Activated CD8-positive, alpha-beta memory T cell treated with anti-CD3 and anti-CD28 coated beads, Interleukin-2, amount 50 U/mL, for 48 hours (primary cell): ENCODE results near the gene GATA5.

Experiments used
- DNase-seq: peaks from one replicate; pipeline ENCODE4 v3.0.0-alpha.2; 2020

Gene GATA5

DNA sequence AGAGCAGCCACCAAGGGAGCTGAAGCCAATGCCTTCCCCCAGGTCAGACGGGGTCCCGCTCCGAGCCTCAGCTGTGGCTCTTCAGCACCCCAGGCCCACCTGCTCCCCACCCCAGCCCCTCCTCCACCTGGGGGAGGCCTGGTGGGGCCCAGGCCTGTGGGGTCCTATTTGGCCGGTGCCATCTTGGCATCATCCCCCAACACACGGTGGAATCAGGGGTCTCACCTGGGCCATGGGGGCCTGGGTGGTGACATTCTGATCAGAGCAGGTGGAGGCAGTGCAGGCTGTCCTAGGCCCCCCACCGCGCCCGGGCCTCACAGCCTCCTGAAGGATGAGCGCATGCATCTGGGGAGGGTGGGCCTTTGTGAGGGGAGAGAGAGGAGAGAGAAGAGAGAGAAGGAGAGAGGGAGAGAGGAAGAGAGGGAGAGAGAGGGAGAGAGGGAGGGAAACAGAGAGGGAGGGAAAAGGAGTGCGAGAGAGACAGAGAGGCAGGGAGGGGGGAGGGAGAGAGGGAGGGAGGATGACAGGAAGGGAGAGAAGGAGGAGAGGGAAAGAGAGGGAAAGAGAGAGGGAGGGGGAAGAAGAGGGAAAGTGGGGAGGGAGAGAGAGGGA, 24.5 kb downstream of the GATA5 start:
- no peak for DNase-seq

DNA sequence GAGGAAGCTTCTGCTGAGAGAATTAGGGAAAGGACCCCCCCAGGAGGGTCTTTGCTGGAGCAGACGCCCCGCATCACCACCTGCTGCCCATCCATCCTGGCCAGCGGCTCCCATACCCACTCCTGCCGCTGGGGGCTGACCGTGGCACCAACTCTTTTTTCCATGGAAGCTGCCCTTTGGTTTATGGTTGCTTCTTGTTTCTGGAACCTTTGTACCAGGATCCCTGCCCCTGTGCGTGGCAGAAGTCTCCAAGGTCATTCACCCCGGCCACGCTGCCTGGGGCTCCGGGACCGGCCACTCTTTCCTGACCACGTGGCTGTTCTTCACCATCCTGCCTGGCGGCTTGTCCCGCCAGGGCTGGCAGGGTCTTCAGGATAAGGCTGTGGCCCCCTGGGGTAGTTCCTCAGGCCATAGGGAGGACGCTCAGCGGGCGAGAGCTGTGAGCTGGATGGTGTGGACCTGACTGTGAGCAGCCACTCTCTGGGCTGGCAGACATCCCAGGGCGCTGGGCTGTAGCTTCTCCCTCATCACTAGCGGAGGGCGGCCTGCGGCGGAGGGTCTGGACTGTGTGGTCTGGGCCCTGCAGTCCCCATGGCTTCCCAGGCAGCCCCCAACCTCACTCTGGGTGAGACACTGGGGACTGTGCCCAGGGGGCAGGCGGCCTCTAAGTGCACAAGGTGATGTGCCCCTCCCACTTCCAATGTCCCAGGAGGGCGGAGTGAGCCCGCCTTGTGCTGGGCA, 25.7 kb downstream of the GATA5 start:
- DNase-seq: no peak

DNA sequence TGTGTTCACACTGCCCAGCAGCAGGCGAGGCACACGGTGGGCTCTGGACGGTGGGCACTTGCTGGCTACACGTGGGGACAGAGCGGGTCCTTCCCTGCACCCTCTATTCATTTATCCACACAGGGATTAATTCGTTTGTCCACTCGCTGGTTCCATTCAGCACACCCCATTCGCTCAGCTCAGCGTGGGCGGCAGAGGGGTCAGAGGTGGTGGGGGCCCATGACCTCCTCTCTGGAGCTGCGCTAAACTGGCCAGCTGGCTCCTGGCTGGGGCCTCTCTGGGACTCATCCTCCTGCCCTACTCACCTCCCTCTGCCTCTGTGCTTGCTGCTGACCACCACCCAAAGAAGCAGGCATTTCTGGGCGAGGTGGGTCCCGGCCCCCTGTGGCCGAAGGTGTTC, 27.0 kb downstream of the GATA5 start:
- DNase-seq: no peak

DNA sequence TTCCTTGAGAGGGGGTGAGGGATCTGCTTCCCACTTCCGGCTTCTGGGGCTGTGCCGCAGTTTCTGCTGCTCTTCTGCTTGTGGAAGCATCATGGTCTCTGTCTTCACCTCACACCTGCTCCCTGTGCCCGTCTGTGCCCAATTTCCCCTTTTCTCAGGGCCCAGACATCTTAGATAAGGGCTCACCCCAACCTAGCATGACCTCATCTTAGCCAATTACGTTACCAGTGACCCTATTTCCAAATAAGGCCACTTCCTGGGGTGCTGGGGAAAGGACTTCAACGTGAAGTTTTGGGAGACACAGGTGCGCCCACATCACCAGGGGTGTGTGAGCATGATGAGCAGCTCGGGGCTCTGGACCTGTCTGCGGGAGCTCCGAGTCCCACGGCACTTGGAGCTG, 27.8 kb downstream of the GATA5 start:
- no peak for DNase-seq

DNA sequence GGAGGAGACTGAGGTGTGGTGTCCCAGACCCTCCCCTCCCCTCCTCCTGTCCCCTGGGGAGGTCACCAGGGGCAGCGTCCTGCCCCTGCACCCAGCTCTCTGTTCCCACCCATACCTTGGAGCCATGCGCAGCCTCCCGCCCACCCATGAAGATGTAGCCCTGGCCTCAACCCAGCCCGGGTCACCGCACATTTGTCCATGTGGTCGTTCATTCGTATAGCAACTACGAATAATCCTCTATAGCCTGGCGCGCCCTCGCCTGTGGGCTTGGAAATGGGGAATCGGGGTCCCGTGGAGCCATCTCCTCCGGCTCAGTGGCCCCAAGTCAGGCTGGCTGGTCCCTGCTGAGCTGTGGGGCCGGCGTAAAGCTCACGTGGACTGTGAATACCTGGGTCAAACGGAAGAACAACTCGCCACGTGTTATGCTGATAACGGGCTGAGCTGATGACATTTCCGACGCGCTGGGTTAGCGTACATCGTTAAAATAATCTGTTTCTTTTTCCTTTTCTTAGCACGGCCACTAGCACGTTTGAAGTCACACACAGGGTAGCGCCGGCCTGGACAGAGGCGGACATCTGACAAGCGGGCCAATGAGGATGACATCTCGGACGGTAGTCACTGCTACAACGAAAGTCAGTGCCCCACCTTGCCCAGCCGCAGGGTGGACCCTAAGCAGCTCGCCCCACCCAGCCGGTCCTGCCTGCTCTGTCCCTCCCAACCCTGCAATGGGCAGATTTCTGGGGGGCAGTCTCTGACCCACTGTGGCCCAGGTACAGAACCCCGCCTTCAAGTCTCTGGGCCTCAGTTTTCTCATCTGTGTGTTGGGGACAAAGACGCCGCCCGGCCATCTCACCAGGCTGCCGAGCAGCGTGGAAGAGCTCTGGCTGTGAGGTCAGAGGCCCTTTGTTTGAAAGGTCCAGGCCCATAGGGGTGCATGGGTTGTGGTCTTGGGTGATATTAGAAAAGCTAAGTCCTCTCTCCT, 28.6 kb downstream of the GATA5 start:
- DNase-seq: no peak

DNA sequence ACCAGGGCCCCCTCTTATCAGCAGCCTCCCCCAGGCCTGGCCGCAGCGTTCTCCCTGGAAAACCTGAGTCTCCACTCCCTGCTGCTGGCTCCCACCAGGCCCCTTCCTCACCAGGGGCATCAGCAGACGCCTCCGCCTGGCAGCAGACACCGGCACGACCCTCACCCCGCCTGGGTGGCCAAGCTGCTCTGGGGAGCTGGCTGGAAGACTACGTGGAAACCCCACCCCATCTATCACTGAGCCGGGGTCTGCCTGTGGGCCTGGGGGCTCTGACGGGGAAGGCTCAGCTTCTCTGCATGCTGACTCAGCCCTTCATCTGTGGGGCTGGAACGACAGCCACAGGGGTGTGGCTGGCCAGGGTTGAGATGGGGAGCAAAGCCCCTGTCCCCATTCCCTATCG, 29.3 kb downstream of the GATA5 start:
- no peak for DNase-seq

DNA sequence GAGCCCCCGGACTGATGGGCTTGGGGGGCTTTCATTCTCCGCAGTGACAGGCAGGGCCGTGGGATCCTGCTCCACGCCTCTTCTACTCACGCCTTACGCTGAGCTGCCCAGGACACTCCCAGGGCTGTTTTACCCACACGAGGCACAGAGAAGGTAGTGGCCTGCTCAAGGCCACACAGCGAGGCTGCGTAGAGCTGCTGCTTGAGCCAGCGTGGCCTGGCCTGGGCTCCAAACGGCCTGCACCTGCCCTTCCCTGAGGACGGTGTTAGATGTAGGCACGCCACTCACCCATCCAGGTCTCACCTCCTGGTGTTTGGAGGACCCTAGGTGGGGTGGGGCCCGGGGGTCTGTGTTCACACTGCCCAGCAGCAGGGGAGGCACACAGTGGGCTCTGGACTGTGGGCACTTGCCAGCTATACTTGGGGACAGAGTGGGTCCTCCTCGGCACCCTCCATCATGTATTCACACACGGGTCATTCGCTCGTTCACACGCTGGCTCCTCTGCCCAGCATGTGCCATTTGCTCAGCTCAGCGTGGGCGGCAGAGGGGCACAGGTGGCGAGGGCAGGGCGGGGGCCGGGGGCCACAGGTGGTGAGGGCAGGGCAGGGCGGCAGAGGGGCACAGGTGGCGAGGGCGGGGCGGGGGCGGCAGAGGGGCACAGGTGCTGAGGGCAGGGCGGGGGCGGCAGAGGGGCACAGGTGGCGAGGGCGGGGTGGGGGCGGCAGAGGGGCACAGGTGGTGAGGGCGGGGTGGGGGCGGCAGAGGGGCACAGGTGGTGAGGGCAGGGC, 30.0 kb downstream of the GATA5 start:
- no peak for DNase-seq

DNA sequence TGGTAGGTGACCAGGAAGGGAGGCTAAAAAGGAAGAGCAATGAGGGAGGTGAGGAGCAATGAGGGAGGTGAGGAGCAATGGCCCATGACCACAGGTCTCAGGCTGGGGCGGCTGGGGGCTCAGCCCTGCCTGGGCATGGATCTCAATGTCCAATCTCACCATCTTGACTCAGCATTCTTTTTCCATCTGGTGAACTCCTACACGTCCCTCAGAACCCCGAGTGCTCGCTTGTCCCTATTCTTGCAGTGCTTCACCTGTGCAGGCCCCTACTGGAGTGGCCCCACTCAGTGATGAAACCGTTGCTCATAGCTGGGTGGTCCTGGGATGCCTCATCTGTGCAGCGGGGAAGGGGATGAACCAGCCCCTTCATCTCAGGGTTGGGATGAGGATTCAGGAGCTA, 31.5 kb downstream of the GATA5 start:
- no peak for DNase-seq

DNA sequence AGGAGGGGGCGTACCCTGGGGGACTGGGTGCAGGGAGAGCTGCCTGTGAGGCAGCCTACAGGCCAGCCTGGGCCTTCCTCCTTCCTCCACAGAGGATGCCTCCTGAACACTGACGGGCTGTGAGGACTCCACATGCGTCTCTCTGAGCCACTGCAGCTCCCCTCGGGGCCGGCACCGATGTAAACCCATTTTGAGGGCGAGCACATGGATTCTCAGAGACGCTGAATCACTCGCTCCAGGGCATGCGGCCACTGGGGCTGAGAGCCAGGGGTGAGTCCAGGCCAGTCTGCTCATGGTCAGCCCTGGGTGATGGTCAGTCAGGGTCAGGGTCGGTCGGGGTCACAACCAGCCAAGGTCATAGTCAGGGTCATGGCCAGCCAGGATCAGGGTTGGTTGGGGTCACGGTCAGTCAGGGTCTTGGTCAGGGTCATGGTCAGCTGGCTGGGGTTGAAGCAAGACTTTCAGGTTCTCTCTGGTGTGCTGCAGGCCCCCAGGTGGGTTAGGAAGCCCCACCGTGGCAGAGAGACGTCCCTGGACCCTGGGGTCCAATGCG, 33.7 kb downstream of the GATA5 start:
- DNase-seq: no peak

DNA sequence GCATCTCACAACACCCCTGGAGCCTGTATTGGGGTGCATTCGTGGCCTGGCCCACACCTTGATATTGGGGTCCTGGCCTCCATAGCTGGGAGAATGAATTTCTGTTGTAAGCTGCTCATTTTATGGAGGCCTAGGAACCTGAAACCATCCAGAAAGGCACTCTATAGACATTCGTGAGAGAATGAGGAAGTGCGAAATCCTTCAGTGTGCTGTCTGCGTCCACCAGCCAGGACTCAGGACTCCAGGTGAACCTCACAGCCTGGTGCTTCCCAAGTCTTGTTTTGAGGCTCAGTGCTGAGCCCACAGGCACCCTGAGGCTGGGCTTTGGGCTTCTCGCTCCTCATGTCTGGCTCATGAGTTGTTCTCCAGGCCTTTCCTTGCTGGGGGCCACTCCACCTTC, 36.6 kb downstream of the GATA5 start:
- DNase-seq: no peak

DNA sequence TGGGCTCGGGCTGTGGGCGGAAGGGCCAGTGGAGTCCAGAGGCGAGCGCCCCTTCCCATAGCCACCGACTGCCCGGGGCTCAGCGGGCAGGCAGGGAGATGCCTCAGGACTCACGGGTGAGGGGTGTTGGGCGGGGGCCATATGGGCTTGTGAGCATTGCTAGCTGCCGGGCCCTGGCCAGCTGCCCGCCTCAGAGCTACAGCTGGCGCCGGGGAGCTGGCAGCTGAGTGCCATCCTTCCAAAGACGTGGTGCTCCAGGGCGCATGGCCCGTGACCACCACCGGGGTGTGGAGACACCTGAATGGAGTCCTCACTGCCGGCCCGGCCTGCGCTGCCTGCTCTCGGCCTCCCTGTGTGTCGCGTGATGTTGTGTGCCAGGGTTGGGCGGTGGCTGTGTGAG, 37.9 kb downstream of the GATA5 start:
- no peak for DNase-seq

DNA sequence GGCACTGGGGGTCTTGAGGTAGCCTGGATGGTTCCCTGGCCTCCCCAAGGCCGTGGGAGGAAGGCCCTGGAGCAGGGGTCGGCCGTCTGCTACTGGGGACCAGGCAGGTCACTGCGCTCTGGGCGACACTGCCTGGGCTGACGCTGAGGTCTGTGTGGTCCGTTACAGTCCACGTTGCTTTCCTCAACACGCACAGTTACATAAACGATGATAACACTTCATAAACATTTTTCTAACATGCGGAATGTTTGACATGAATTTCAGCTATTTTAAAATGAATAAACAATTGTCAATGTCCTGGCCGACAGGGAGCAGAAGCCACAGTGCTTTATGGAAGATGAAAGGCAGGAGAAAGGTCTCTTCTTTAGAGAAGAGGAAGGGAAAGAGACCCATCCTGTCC, 38.3 kb downstream of the GATA5 start:
- DNase-seq: no peak

DNA sequence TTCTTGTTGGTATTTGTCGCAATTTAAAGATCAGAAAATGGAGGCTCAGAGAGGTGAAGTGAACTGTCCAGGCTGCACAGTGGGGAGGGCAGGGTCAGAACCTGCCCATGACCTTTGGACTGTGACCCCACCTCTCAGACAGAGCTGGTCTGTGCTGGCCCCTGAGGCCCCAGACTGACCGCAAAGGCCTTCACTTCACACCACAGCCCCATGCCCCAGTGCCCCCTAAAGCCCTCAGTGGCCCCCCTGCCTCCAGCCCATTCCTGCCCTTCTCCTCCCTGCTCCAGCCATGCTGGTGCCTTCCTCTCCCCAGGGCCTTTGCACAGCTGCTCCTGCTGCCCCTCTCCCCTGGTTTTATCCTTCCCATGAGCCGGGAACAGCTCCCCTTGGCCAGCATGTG, 39.1 kb downstream of the GATA5 start:
- DNase-seq: no peak

DNA sequence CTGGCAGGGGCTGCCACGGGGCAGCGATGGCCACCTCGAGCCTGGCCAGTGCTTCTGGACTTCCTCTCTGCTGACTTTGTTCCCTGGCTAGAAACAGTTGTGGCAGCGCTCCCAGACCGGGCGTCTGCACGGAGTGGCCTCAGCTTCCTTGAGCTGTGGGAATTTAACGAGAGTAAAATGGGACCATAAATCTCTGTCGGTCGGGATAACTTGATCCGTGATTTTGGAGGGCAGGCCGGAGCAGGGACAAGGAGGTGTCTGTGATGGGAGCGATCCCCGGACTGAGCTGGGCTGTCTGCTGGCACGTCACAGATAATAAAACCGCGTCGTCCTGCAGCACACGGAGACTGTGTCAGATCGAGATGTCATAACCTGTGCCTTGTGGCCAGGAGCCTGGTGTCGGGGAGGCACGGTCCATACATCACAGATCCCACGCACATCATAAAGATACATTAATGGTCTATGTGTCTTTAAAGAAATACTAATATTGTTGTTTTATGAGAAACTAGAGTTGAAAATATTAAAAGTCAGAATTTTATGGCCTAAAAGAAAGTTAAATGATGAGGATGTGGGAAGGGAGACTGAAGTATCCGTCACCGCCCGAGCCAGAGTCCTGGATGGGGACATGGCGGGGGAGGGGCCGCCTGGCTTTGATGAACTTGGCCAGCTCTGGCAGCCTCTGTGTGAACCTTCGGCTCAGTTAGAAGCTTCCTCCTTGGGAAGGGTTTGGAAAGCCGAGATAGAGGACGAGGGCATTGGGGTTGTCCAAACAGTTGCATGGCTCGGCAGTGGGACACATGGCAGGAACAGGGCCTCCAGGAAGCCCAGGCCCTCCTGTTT, 41.9 kb downstream of the GATA5 start:
- DNase-seq: no peak

DNA sequence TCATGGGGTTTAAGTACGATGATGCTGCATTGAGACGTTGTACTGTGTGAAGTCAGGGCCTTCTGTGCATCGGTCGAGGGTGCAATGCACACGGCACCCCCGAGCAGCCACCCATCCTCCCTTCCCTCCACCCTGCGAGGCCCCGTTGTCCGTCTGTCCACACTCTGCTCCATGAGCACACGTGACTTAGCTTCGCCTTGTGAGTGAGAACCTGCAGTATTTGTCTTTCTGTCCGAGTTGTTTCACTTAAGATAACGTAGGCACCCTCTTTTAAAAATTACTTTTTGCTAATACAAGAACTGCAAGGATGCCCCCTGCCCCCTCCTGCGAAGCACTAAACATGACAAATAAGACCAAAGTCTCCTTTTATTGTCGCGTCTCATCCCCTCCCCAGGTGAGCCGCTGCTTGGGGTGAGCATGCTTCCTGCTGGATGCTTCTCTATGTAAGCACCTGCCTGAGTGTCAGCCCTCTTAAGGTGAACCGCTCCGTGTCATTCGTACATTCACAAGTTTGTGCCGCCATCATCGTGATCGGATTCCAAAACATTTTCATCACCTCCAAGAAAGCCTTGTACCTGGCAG, 44.8 kb downstream of the GATA5 start:
- no peak for DNase-seq

DNA sequence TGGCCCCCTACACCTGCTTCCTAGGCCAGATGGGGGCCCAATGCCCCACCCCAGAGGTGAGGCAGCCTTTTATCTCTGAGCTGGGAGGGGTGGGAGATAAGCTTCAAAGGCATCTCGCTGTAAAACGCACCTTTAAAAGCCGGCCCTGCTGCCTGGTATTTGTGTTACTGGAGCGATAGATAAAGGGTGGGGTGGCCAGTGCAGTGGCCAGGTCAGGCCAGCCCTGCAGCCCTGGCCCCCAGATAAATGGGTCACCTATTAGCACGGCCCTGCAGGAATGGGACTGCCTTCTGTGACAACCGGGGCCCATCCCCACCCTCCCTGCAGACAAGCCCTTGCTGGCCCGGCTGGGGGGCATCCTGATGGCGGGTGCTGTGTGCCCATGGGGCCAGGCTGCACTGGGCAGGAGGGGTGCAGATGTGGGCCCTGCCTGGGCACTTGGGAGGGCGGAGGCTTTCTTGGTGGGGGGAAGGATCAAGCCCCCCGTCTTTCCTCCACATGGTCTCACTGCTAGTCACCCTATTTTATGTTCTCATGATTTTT, 45.4 kb downstream of the GATA5 start:
- DNase-seq: no peak

DNA sequence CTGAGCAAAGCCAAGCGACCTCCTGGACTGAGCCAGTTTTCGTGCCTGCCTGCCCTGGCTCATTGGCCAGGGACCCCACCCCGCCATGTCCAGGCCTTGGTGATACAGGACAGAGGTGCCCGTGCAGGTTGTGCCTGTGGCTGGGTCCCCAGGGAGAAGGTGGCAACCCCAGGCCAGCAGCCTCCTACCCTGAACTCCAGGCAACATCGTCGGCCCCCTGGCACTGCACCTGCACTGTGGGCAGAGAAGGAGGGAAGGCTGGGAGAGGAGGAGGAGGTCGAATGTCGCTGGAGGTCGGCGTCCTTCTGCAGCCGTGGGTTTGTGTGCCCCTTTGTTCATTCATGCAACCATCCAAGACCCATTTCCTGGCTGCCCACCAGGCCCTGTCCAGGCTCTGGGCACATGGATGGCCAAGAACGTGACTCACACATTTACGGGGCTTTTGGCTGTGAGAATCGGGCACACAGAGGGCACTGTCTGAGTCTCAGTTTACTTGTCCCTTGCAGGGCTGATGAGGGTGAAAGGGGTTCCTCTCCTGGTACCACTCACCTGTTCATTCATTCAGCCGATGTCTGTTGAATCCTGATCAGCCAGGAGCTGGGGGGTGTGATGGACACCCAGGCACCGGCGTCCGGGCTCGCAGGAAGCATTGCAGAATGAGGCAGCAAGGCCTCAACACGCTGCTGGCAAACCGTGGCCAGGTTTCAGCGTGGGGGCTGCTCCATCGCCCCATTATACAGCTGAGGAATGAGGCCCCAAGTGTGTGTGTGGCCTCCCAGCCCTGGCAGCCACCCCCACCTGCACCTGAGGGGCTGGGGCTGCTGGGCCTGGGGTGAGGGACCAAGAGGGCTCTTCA, 46.1 kb downstream of the GATA5 start:
- no peak for DNase-seq

DNA sequence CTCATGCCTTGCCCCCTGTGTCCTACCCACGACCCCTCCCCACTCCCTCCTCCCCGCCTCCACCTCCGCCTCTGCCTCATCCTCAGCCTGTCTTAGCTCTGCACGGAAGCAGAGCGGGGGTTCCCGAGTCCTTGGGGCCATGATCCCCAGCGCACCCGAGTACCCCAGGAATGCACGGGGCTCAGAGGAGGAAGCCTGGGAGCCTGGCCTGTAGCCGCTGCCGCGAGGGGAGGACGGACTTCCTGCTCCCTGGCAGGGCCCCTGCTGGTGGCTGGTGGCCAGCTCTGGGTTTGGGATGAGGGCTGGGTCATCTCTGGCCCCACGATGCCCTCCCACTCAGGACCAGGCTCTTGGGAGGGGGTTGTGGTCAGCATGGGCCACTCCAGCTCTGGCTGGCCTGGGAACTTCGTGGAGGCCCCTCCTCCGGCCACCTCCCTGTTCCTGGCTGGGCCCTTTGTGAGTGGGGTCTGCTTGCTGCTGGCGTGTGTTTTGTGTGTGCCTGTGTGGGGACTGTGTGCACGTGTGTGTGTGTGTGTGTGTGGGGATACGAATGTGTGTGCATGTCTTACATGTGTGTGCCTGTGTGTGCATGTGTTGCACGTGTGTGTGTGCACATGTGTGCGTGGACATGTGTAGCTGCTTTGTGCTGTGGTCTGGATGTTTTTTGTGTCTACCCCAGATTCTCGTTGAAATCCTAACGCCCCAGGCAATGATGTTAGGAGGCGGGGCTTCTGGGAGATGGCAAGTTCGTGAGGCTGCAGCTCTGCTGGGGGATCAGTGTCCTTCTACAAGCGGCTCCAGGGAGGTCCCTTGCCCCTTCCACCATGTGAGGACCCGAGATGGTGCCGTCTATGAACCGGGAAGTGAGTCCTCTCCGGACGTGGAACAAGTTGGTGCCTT, 47.1 kb downstream of the GATA5 start:
- no peak for DNase-seq

DNA sequence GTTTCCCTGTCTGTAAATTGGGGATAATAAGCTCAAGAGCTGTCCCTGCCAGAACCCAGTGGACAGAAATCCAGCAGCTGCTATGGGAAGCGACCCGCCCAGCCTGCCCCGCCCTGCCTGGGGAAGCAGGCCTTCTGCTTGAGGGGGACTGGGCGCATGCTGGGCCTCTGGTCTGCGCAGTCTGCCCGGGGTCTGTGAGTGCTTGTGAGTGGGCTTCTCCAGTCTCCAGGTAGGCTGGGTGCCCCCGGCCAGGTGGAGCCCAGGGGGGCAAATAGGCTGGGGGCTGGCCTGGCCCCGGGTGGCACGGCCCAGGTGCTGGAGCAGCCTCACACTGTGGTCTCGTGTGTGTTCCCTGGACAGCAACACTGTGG, 47.8 kb downstream of the GATA5 start:
- no peak for DNase-seq
